ENCODE results near the gene NUP93. TPM values are rescaled to one million over a fixed set of nuclear protein-coding genes. Genes with fewer than 3 reads are reported as not detected.

The NUP93 gene
- total RNA-seq, 3 donors from 2014 or later (not counting 1 experiment from before 2014, with no cell fraction given): 83.7 to 88.8 (median 87.9) TPM

DNA sequence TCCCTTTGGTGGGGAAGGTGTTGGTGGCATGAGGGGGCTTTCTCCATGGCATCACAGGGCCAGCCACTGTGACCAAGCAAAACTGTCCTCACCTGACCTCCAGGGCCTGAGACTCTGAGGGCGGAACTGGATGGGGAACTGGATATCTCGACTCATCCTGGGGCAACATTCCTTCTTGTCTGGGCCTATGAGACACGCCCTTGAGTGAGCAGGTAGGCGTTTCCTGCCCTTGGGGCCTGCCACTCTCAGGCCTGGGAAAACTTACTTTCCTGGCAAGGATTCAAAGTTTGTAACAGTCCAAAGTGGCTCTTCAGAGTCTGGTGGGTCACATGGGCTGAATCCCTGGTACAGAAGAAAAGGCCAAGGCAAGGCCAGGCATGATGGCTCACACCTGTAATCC, 38.0 kb upstream of the NUP93 start:
- no peak overlapping the region for H3K4me3 ChIP-seq (ENCODE audit: low read length)
- no peaks in the 10 kb centered on the region for H3K4me1 Mint-ChIP-seq
- no peak overlapping the region for H3K4me3 Mint-ChIP-seq
- H3K27me3 Mint-ChIP-seq (ENCODE audit: low read depth in 2 of 2): peaks cover 7 to 20% of the 10 kb centered on the region in 2 donors
- intact Hi-C loops (cut with micrococcal nuclease): no loop called here
- no peak for ATAC-seq
- H3K27ac ChIP-seq (ENCODE audit: low read length): no peak overlapping the region
- DNase-seq: no peak
- no peaks in the 10 kb centered on the region for H3K27me3 ChIP-seq (ENCODE audit: control insufficient read depth, insufficient read depth, low read length)
- no peaks in the 10 kb centered on the region for H3K9me3 ChIP-seq (ENCODE audit: control insufficient read depth, insufficient read depth, low read length)
- TF ChIP-seq CTCF (IDR thresholded peaks at IDR 0.05): no peak
- H3K36me3 ChIP-seq (ENCODE audit: control insufficient read depth, insufficient read depth, low read length): no peaks in the 10 kb centered on the region
- H3K4me1 ChIP-seq (ENCODE audit: control insufficient read depth, insufficient read depth, low read length): no peaks in the 10 kb centered on the region
- WGBS (ENCODE audit: insufficient coverage): 87% methylated on average over 4 of the region's 4 CpGs
- no peak overlapping the region for H3K27ac Mint-ChIP-seq
- no peaks in the 10 kb centered on the region for H3K9me3 Mint-ChIP-seq
- no peaks in the 10 kb centered on the region for H3K36me3 Mint-ChIP-seq

DNA sequence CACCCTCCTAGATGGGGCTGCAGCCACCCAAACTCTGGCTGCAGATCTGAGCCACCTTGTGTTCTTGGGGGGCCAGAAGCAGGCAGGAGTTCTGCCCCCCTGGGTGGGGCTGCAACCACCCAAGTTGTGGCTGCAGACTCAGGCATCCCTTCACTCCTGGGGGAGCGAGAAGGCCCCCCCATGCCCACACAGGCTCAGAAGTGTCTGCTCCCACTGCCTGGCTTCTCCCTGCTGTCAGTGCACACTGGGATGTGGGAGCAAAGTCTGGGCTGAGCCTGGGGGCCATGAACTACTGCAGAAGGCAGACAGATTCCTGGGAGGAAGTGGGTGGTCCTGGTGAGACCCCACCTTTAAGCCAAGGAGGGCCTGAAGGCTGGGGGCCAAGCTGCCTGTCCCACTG, 34.7 kb upstream of the NUP93 start:
- no peak overlapping the region for H3K4me3 Mint-ChIP-seq
- 58% methylated on average over 1 of the region's 1 CpG for WGBS (ENCODE audit: insufficient coverage)
- Histone ChIP-seq H3K9me3 (ENCODE audit: control insufficient read depth, insufficient read depth, low read length) (peaks cover 3% of the 10 kb centered on the region), H3K4me3 (ENCODE audit: low read length) (no peak overlapping the region), H3K4me1 (ENCODE audit: control insufficient read depth, insufficient read depth, low read length) (no peaks in the 10 kb centered on the region), H3K36me3 (ENCODE audit: control insufficient read depth, insufficient read depth, low read length) (no peaks in the 10 kb centered on the region), H3K27me3 (ENCODE audit: control insufficient read depth, insufficient read depth, low read length) (no peaks in the 10 kb centered on the region), H3K27ac (ENCODE audit: low read length) (no peak overlapping the region)
- intact Hi-C loops (cut with micrococcal nuclease): no loop called here
- H3K4me1 Mint-ChIP-seq: no peaks in the 10 kb centered on the region
- TF ChIP-seq CTCF (IDR thresholded peaks at IDR 0.05): no peak
- no peak overlapping the region for H3K27ac Mint-ChIP-seq
- H3K9me3 Mint-ChIP-seq: no peaks in the 10 kb centered on the region
- no peak for ATAC-seq
- no peak for DNase-seq
- peaks cover 4 to 6% of the 10 kb centered on the region in 2 donors for H3K27me3 Mint-ChIP-seq (ENCODE audit: low read depth in 2 of 2)
- no peaks in the 10 kb centered on the region for H3K36me3 Mint-ChIP-seq

- ATAC-seq (no peak), DNase-seq (no peak)
- no peaks in the 10 kb centered on the region for H3K9me3 Mint-ChIP-seq
- no peaks in the 10 kb centered on the region for H3K27me3 ChIP-seq (ENCODE audit: control insufficient read depth, insufficient read depth, low read length)
- no peaks in the 10 kb centered on the region for H3K36me3 Mint-ChIP-seq
- H3K4me1 Mint-ChIP-seq: peaks cover 0 to 7% of the 10 kb centered on the region in 2 donors
- H3K27ac ChIP-seq (ENCODE audit: low read length): no peak overlapping the region
- TF ChIP-seq CTCF (IDR thresholded peaks at IDR 0.05): no peak
- intact Hi-C loops (cut with micrococcal nuclease): no loop called here
- no peaks in the 10 kb centered on the region for H3K27me3 Mint-ChIP-seq (ENCODE audit: low read depth in 2 of 2)
- WGBS (ENCODE audit: insufficient coverage): 90% methylated on average over 5 of the region's 5 CpGs
- H3K4me3 Mint-ChIP-seq: no peak overlapping the region
- H3K4me1 ChIP-seq (ENCODE audit: control insufficient read depth, insufficient read depth, low read length): no peaks in the 10 kb centered on the region
- peaks cover 3% of the 10 kb centered on the region for H3K9me3 ChIP-seq (ENCODE audit: control insufficient read depth, insufficient read depth, low read length)
- H3K4me3 ChIP-seq (ENCODE audit: low read length): no peak overlapping the region
- H3K36me3 ChIP-seq (ENCODE audit: control insufficient read depth, insufficient read depth, low read length): no peaks in the 10 kb centered on the region
- no peak overlapping the region for H3K27ac Mint-ChIP-seq
Observed at GRCh38 chr16:56697456-56698155, 32.3 kb upstream of the NUP93 start.

- Mint-ChIP-seq H3K4me3 (no peak overlapping the region), H3K27me3 (ENCODE audit: low read depth in 2 of 2) (no peaks in the 10 kb centered on the region), H3K4me1 (peaks cover 0 to 7% of the 10 kb centered on the region in 2 donors), H3K27ac (no peak overlapping the region), H3K36me3 (no peaks in the 10 kb centered on the region), H3K9me3 (no peaks in the 10 kb centered on the region)
- ATAC-seq: no peak
- DNase-seq: no peak
- intact Hi-C loops (cut with micrococcal nuclease): loop anchor here (5.0 kb wide), 1 partner anchor 753 kb away; no protein-coding TSS in a partner anchor
- Histone ChIP-seq H3K27me3 (ENCODE audit: control insufficient read depth, insufficient read depth, low read length) (no peaks in the 10 kb centered on the region), H3K36me3 (ENCODE audit: control insufficient read depth, insufficient read depth, low read length) (no peaks in the 10 kb centered on the region), H3K9me3 (ENCODE audit: control insufficient read depth, insufficient read depth, low read length) (peaks cover 3% of the 10 kb centered on the region), H3K4me3 (ENCODE audit: low read length) (no peak overlapping the region), H3K27ac (ENCODE audit: low read length) (no peak overlapping the region), H3K4me1 (ENCODE audit: control insufficient read depth, insufficient read depth, low read length) (no peaks in the 10 kb centered on the region)
- WGBS (ENCODE audit: insufficient coverage): 60% methylated on average over 1 of the region's 1 CpG
- no peak for TF ChIP-seq CTCF (IDR thresholded peaks at IDR 0.05)
Observed at GRCh38 chr16:56700195-56700594, 29.7 kb upstream of the NUP93 start.
